Left hindlimb (tissue), 1 donor: ENCODE results near the gene GXYLT2.
A peak's percentile ranks its signal among the peaks of the same experiment; 100 is the strongest.

Source experiments
- DNase-seq: peaks from one replicate; pipeline ENCODE4 v3.0.0-alpha.2; 2018

Gene GXYLT2

GRCh38 chr3:72887705-72888545 is at the start of gene GXYLT2:
TSS of gene GXYLT2 (plus strand) at chr3:72888046. CDS start at chr3:72888234, 188 bp downstream.
- peak; percentile 88 for DNase-seq

GRCh38 chr3:72839057-72839456 is 48.8 kb upstream of the GXYLT2 start:
- DNase-seq, result no peak

- no peak for DNase-seq
Measured at GRCh38 chr3:72844436-72844993, 43.3 kb upstream of the GXYLT2 start.

- DNase-seq, result no peak
Measured at GRCh38 chr3:72846166-72846565, 41.7 kb upstream of the GXYLT2 start.

- no peak for DNase-seq
Measured at GRCh38 chr3:72847282-72847681, 40.6 kb upstream of the GXYLT2 start.

- DNase-seq, result peak; percentile 96
Measured at GRCh38 chr3:72847751-72848702, 39.8 kb upstream of the GXYLT2 start, which contains the start of gene SHQ1. TSS of gene SHQ1 (minus strand) at chr3:72848445. CDS start at chr3:72848340, 105 bp downstream.

- DNase-seq, result no peak
Measured at GRCh38 chr3:72848703-72849081, 39.2 kb upstream of the GXYLT2 start.

GRCh38 chr3:72855001-72855400 is 32.8 kb upstream of the GXYLT2 start:
- no peak for DNase-seq

- no peak for DNase-seq
Measured at GRCh38 chr3:72860053-72860452, 27.8 kb upstream of the GXYLT2 start.

GRCh38 chr3:72860846-72861245 is 27.0 kb upstream of the GXYLT2 start:
- DNase-seq, result no peak

GRCh38 chr3:72862314-72863090 is 25.3 kb upstream of the GXYLT2 start:
- no peak for DNase-seq

GRCh38 chr3:72872183-72872582 is 15.7 kb upstream of the GXYLT2 start:
- no peak for DNase-seq

GRCh38 chr3:72887343-72887704 is 522 bp upstream of the GXYLT2 start:
- no peak for DNase-seq

- no peak for DNase-seq
Measured at GRCh38 chr3:72888546-72889309, 882 bp downstream of the GXYLT2 start.

GRCh38 chr3:72889310-72890165 is 1.7 kb downstream of the GXYLT2 start:
- no peak for DNase-seq

GRCh38 chr3:72890166-72890925 is 2.5 kb downstream of the GXYLT2 start:
- no peak for DNase-seq

GRCh38 chr3:72891053-72891855 is 3.4 kb downstream of the GXYLT2 start:
- DNase-seq, result peak; percentile 87

GRCh38 chr3:72892081-72892775 is 4.4 kb downstream of the GXYLT2 start:
- DNase-seq, result no peak
